T-cell (primary cell): Measurements from ENCODE around the gene PYGB. TPM values are rescaled to one million over a fixed set of nuclear protein-coding genes. Genes with fewer than 3 reads are reported as not detected.

Experiments
- ATAC-seq, 4 experiments: fragments of 200-7000 bp in 3 of 4; fragments of 150-1000 bp in 1 of 4; cut with Tn5 transposase; replicated peaks in 1 of 4; 1 replicate in 3 of 4; 2 replicates in 1 of 4; pipeline ENCODE4 v1.10.0; 2021; ENCODE audit warnings: moderate library complexity in 3 of 4, mild to moderate bottlenecking in 2 of 4, moderate number of reproducible peaks in 1 of 4
- CTCF ChIA-PET, 2 donors: fragments of 300-600 bp; sonication (Branson Sonifier 250); formaldehyde crosslinking; loops; one replicate each; lab custom pipeline; 2022; ENCODE audit warnings: antibody characterized with exemption in 2 of 2; lab: Charles Lee
- POLR2A ChIA-PET, 2 donors: fragments of 300-600 bp; sonication (Branson Sonifier 250); formaldehyde crosslinking; loops; one replicate each; lab custom pipeline; 2022; ENCODE audit warnings: antibody characterized with exemption in 2 of 2; lab: Charles Lee
- DNase-seq, 35 experiments: peaks; one replicate each; pipeline versions ENCODE4 v3.0.0 to v3.0.0-alpha.2; 2013 to 2023
- H3K27ac ChIP-seq: one replicate; pipeline ENCODE4 v1.5.1; 2013; ENCODE audit warnings: low read length
- H3K27me3 ChIP-seq, 2 experiments: replicated peaks in 1 of 2; 1 replicate in 1 of 2; 2 replicates in 1 of 2; pipeline versions ENCODE4 v1.6.1 to v1.7.0; 2013; ENCODE audit warnings: low read length in 1 of 2, mixed read lengths in 1 of 2; ENCODE audit not compliant: control insufficient read depth in 2 of 2, insufficient read depth in 2 of 2; ENCODE audit errors: extremely low read depth in 1 of 2
- H3K36me3 ChIP-seq, 2 donors: 1 replicate in 1 of 2; 2 replicates in 1 of 2; pipeline versions ENCODE4 v1.6.1 to v1.7.0; 2013; ENCODE audit warnings: low read length in 1 of 2; ENCODE audit not compliant: control insufficient read depth in 2 of 2, insufficient read depth in 1 of 2; ENCODE audit errors: extremely low read depth in 1 of 2
- H3K4me1 ChIP-seq, 2 experiments: 1 replicate in 1 of 2; 2 replicates in 1 of 2; pipeline versions ENCODE4 v1.6.1 to v1.7.0; 2013; ENCODE audit warnings: low read length in 2 of 2, mixed read lengths in 1 of 2; ENCODE audit not compliant: insufficient read depth in 2 of 2, control insufficient read depth in 1 of 2; ENCODE audit errors: extremely low read depth in 1 of 2
- H3K4me3 ChIP-seq, 2 donors: 1 replicate in 1 of 2; 2 replicates in 1 of 2; pipeline versions ENCODE4 v1.5.1 to v1.7.0; 2013; ENCODE audit warnings: mild to moderate bottlenecking in 2 of 2, low read length in 1 of 2, moderate library complexity in 1 of 2; ENCODE audit not compliant: control insufficient read depth in 1 of 2; ENCODE audit errors: extremely low read depth in 1 of 2
- H3K9me3 ChIP-seq: 2 replicates; pipeline ENCODE4 v1.7.0; 2013
- H3K27ac Mint-ChIP-seq, 2 donors: one replicate each; pipeline ENCODE4 v1.8.0; 2020 to 2021; ENCODE audit warnings: mild to moderate bottlenecking in 2 of 2, mixed read lengths in 2 of 2
- H3K27me3 Mint-ChIP-seq, 2 donors: one replicate each; pipeline ENCODE4 v1.8.0; 2021 to 2022; ENCODE audit warnings: mixed read lengths in 2 of 2
- H3K36me3 Mint-ChIP-seq: one replicate; pipeline ENCODE4 v1.8.0; 2021; ENCODE audit warnings: mixed read lengths
- H3K4me1 Mint-ChIP-seq, 3 donors: one replicate each; pipeline ENCODE4 v1.8.0; 2020 to 2022; ENCODE audit warnings: mixed read lengths in 3 of 3, mild to moderate bottlenecking in 1 of 3
- H3K4me3 Mint-ChIP-seq, 3 donors: one replicate each; pipeline ENCODE4 v1.8.0; 2020 to 2022; ENCODE audit warnings: mild to moderate bottlenecking in 3 of 3, mixed read lengths in 3 of 3, moderate library complexity in 3 of 3
- H3K9me3 Mint-ChIP-seq, 3 donors: one replicate each; pipeline ENCODE4 v1.8.0; 2020 to 2022; ENCODE audit warnings: mixed read lengths in 3 of 3
- WGBS: methylation state at CpG from one replicate; pipeline ENCODE4 v1.1.5; 2013; ENCODE audit warnings: missing lambda C conversion rate; ENCODE audit not compliant: insufficient coverage; 5-methylcytosine and 5-hydroxymethylcytosine counted together
- total RNA-seq, 35 experiments: library from RNA in 6 of 35; stranded (reverse) in 6 of 35; fragments of 120-200 nt in 1 of 35; gene quantifications; one replicate each; pipeline versions ENCODE4 v1.2.1 to v1.2.4 and lab custom pipeline; 2013 to 2026

Gene PYGB
- total RNA-seq, 5 donors from 2014 or later (not counting 1 experiment from before 2014, with no cell fraction given), result 29.7 to 53.4 (median 36.5) TPM

DNA sequence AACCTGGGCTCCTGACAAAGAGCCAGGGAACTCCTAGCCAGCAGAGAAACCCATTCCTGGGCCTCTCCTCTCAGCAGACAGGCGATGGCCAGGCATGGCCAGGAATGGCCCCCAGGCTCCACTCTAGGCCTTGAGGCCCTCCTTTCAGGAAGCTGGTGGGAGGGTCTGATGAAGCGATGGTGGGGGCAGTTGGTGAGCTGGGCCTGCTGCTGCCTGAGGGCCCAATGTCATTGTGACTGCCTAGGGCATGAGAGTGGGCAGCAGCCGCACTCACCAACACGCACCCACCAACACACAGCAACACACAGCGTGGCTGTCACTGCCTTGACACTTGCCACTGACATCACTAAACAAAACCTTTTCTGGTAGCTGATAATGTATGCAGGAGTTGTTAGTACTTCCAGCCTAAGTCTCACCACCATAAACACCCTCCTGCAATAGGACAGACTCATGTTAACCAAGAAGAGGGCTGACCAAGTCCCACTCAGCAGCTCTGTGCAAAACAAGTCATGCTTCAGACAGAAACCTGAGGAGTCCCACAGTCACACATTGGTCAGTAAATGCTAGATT, 73.5 kb downstream of the PYGB start:
- no peaks in the 10 kb centered on the region for H3K27me3 ChIP-seq
- peaks cover 2 to 20% of the 10 kb centered on the region in 2 experiments for H3K4me1 ChIP-seq
- H3K9me3 ChIP-seq, result no peaks in the 10 kb centered on the region
- no peak overlapping the region for H3K4me3 ChIP-seq
- H3K36me3 ChIP-seq, result peaks cover 0 to 16% of the 10 kb centered on the region in 2 donors
- peak in 2 of 35 experiments; percentile 5 to 7 for DNase-seq
- H3K4me3 Mint-ChIP-seq, result no peak overlapping the region
- 100% methylated on average over 1 of the region's 5 CpGs for WGBS
- peaks cover 7 to 19% (median 14%) of the 10 kb centered on the region in 3 donors for H3K4me1 Mint-ChIP-seq
- ChIA-PET CTCF (interaction anchor here in 1 of 2 donors (0.6 kb wide), 1 partner anchor 15 kb away, joined by 3 read pairs; no protein-coding TSS in a partner anchor), POLR2A (no interaction called here)
- peak overlapping the region; percentile 14 to 73 for H3K27ac Mint-ChIP-seq
- H3K36me3 Mint-ChIP-seq, result peaks cover 29% of the 10 kb centered on the region
- no peak for ATAC-seq
- H3K27me3 Mint-ChIP-seq, result no peaks in the 10 kb centered on the region
- H3K27ac ChIP-seq, result no peak overlapping the region
- H3K9me3 Mint-ChIP-seq, result no peaks in the 10 kb centered on the region

DNA sequence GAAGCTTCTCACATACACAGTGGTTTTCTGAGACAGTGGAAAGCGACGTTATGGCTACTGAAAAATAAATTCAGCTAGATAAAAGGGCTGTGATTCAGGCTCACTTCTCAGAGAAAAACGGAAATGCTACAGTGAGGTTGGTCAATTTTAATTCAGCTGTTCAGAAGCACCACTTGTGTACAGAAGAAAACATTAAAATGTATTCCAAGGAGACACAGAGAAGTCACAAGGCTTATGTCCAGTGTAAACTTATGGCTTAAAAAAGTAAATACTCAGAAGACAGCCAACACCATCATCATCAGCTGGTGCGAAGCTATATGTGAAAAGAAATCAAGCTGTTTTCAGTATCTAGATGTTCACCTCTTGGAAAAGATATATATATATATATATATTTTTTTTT, 74.1 kb downstream of the PYGB start:
- no peak for ATAC-seq
- CTCF ChIA-PET, result interaction anchor here in 1 of 2 donors (0.6 kb wide), 1 partner anchor 14 kb away, joined by 3 read pairs; no protein-coding TSS in a partner anchor
- peaks cover 2 to 17% of the 10 kb centered on the region in 2 experiments for H3K4me1 ChIP-seq
- no peak for DNase-seq
- POLR2A ChIA-PET, result no interaction called here
- H3K9me3 ChIP-seq, result no peaks in the 10 kb centered on the region
- Mint-ChIP-seq H3K36me3 (peaks cover 27% of the 10 kb centered on the region), H3K4me3 (no peak overlapping the region), H3K27ac (peak overlapping the region in 1 of 2 donors; percentile 73), H3K4me1 (peaks cover 7 to 19% (median 15%) of the 10 kb centered on the region in 3 donors), H3K27me3 (no peaks in the 10 kb centered on the region), H3K9me3 (no peaks in the 10 kb centered on the region)
- WGBS, result 80% methylated on average over 3 of the region's 4 CpGs
- peaks cover 0 to 16% of the 10 kb centered on the region in 2 donors for H3K36me3 ChIP-seq
- H3K4me3 ChIP-seq, result no peak overlapping the region
- H3K27me3 ChIP-seq, result no peaks in the 10 kb centered on the region
- H3K27ac ChIP-seq, result no peak overlapping the region

DNA sequence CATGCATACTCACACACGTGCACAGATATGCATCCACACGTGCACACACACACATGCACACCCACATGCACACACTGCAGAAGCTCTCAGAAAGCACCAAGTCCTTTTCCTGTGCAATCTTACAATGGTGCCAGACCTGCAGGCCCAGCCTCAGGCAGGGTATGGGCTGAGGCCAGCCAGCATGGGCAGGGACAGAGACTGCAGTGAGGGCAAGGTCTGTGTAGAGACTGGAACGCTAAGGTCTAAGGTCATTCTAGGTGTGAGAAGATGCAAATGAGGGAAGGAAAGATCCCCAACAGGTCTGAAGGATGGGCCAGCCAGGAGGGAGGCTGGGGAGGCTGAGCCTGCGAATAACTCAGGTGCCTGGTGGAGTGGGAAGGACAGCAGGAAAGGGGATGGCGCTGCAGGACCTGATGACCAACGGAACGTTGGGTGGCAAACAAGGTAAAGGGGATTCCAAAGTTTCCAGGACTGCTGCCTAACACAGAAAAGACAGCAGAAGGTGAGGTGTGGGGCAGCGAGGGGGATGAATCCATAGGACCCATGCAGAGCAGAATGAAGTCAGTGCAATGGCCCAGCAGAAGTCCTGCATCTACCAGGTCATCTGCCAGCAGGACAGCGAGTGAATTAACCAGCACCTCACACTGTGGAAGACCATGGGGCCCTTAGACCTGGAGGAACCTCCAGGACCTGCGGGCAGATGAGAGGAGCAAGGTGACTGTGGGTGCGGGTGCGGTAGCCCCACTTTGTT, 75.8 kb downstream of the PYGB start:
- Histone ChIP-seq H3K27me3 (no peaks in the 10 kb centered on the region), H3K9me3 (no peaks in the 10 kb centered on the region), H3K27ac (no peak overlapping the region), H3K4me3 (no peak overlapping the region), H3K36me3 (peaks cover 0 to 16% of the 10 kb centered on the region in 2 donors), H3K4me1 (peaks cover 2 to 9% of the 10 kb centered on the region in 2 experiments)
- ATAC-seq (no peak), DNase-seq (peak in 1 of 35 experiments; percentile 3)
- Mint-ChIP-seq H3K27me3 (no peaks in the 10 kb centered on the region), H3K9me3 (no peaks in the 10 kb centered on the region), H3K4me1 (peaks cover 16 to 19% (median 16%) of the 10 kb centered on the region in 3 donors), H3K36me3 (peaks cover 19% of the 10 kb centered on the region), H3K4me3 (no peak overlapping the region), H3K27ac (no peak overlapping the region)
- CTCF ChIA-PET, result no interaction called here
- 96% methylated on average over 10 of the region's 12 CpGs for WGBS
- POLR2A ChIA-PET, result no interaction called here

DNA sequence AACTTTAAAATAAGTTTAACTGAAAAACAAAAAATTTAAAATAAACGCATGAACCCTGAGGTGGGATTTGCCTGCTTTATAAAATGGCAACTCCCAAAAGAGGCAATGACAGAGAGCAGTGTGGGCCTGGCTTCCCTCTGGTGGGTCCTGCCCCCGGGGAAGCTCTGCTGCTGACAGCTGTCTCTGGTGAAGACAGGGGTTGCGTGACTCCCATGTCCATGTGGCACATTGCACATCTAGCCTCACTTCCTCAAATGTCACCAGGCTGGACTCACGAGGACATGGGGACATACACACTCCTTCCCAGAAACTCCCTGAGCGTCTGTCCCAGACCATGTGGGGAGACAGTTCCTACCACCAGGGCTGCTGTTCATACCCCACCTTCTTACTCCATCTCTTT, 76.5 kb downstream of the PYGB start:
- no peaks in the 10 kb centered on the region for H3K9me3 Mint-ChIP-seq
- no peak for ATAC-seq
- POLR2A ChIA-PET, result no interaction called here

DNA sequence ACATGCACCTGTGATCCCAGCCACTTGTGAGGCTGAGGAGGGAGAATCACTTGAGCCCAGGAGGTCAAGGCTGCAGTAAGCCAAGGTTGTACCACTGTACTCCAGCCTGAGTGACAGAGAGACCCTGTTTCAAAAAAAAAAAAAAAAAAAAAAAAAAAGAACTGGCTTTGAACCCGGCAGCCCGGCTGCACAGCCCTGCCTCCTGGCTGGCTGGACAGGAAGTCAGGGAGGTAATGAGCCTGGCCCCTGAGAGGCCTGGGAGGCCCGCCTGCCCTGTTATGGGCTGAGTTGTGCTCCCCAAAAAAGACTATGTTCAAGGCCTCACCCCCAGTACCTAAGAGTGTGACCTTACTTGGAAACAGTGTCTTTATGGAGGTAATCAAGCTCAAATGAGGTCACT, 77.2 kb downstream of the PYGB start:
- CTCF ChIA-PET, result no interaction called here
- Histone ChIP-seq H3K27ac (no peak overlapping the region), H3K4me1 (peaks cover 0 to 9% of the 10 kb centered on the region in 2 experiments), H3K36me3 (peaks cover 0 to 13% of the 10 kb centered on the region in 2 donors), H3K9me3 (no peaks in the 10 kb centered on the region), H3K27me3 (no peaks in the 10 kb centered on the region), H3K4me3 (no peak overlapping the region)
- H3K4me3 Mint-ChIP-seq, result no peak overlapping the region
- H3K4me1 Mint-ChIP-seq, result peaks cover 20 to 27% (median 21%) of the 10 kb centered on the region in 3 donors
- no peak overlapping the region for H3K27ac Mint-ChIP-seq
- H3K36me3 Mint-ChIP-seq, result peaks cover 24% of the 10 kb centered on the region
- POLR2A ChIA-PET, result no interaction called here
- no peaks in the 10 kb centered on the region for H3K27me3 Mint-ChIP-seq
- ATAC-seq (no peak), DNase-seq (no peak)
- no peaks in the 10 kb centered on the region for H3K9me3 Mint-ChIP-seq
- no CpG with 5 or more reads among the region's 3 CpGs for WGBS

More for the DNA sequence above, 76.5 kb downstream of the PYGB start:
- Mint-ChIP-seq H3K36me3 (peaks cover 22% of the 10 kb centered on the region), H3K27me3 (no peaks in the 10 kb centered on the region), H3K4me3 (no peak overlapping the region), H3K4me1 (peaks cover 16 to 20% (median 17%) of the 10 kb centered on the region in 3 donors), H3K27ac (no peak overlapping the region)
- H3K27ac ChIP-seq, result no peak overlapping the region
- 100% methylated on average over 4 of the region's 5 CpGs for WGBS
- no peaks in the 10 kb centered on the region for H3K9me3 ChIP-seq
- DNase-seq, result peak in 1 of 35 experiments; percentile 21
- peaks cover 0 to 11% of the 10 kb centered on the region in 2 experiments for H3K4me1 ChIP-seq
- peaks cover 0 to 16% of the 10 kb centered on the region in 2 donors for H3K36me3 ChIP-seq
- H3K4me3 ChIP-seq, result no peak overlapping the region
- CTCF ChIA-PET, result no interaction called here
- no peaks in the 10 kb centered on the region for H3K27me3 ChIP-seq

DNA sequence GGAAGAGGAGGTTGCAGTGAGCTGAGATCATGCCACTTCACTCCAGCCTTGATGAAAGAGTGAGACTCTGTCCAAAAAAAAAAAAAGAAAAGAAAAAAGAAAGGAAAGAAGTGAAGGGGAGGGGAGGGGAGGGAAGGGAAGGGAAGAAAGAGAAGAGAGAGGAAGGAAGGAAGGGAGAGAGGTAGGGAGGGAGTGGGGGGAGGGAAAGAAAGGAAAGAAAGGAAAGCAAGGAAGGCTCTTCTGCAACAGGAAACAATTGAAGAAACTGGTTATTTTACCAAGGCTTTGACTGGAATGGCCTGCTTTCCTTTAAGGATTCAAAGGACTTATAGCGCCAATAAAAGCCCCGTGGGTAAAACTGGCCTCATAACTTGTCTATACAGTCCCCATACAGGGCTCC, 78.1 kb downstream of the PYGB start:
- Mint-ChIP-seq H3K27me3 (no peaks in the 10 kb centered on the region), H3K36me3 (peaks cover 26% of the 10 kb centered on the region), H3K9me3 (no peaks in the 10 kb centered on the region), H3K4me1 (peaks cover 27 to 33% (median 29%) of the 10 kb centered on the region in 3 donors), H3K27ac (no peak overlapping the region), H3K4me3 (no peak overlapping the region)
- CTCF ChIA-PET, result no interaction called here
- no CpG with 5 or more reads among the region's 2 CpGs for WGBS
- no peaks in the 10 kb centered on the region for H3K27me3 ChIP-seq
- DNase-seq, result no peak
- H3K4me3 ChIP-seq, result no peak overlapping the region
- POLR2A ChIA-PET, result no interaction called here
- no peaks in the 10 kb centered on the region for H3K9me3 ChIP-seq
- H3K27ac ChIP-seq, result no peak overlapping the region
- peaks cover 0 to 13% of the 10 kb centered on the region in 2 experiments for H3K4me1 ChIP-seq
- ATAC-seq, result no peak
- peaks cover 0 to 9% of the 10 kb centered on the region in 2 donors for H3K36me3 ChIP-seq
